Amniotic stem cell (primary cell): ENCODE measurements around the gene MED16.
A peak's percentile ranks its signal among the peaks of the same experiment; 100 is the strongest.

Experiments used
- DNase-seq: peaks from one replicate; lab custom pipeline; 2025; lab: John Stamatoyannopoulos, UW

MED16 gene, protein sequence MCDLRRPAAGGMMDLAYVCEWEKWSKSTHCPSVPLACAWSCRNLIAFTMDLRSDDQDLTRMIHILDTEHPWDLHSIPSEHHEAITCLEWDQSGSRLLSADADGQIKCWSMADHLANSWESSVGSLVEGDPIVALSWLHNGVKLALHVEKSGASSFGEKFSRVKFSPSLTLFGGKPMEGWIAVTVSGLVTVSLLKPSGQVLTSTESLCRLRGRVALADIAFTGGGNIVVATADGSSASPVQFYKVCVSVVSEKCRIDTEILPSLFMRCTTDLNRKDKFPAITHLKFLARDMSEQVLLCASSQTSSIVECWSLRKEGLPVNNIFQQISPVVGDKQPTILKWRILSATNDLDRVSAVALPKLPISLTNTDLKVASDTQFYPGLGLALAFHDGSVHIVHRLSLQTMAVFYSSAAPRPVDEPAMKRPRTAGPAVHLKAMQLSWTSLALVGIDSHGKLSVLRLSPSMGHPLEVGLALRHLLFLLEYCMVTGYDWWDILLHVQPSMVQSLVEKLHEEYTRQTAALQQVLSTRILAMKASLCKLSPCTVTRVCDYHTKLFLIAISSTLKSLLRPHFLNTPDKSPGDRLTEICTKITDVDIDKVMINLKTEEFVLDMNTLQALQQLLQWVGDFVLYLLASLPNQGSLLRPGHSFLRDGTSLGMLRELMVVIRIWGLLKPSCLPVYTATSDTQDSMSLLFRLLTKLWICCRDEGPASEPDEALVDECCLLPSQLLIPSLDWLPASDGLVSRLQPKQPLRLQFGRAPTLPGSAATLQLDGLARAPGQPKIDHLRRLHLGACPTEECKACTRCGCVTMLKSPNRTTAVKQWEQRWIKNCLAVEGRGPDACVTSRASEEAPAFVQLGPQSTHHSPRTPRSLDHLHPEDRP

GRCh38 chr19:892894-893689 is at the start of gene MED16, which contains the start of gene RNU6-9:
Gene MED16, minus strand, starts transcription at chr19:893187. Its CDS starts 2,056 bp downstream, at chr19:891131.
Gene RNU6-9, plus strand, starts transcription at chr19:893484.
- DNase-seq: peak; percentile 84

DNA sequence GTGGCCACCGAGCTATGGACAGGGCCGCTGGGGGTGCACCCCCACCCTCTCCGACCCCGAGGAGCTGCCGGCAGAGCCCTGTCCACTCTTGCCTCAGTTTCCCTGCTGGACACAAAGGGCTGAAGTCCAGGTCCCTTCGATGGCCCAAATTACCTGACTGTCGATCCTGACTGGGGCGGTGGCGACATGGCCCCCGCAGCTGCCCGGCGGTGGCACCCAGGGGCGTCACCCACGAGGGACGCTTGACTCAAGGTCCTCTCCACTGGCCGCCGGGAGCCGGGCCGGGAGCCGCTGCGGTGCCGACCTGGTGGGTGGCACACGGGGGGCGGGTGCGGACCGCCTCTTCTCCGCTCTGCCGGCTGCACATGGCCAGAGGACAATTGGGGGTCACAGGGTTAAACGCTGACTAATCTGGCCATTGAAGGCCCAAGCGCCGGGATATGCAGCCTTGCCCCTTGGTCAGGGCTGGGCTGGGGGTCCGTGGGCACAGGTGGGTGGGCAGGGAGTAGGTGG is 49.2 kb upstream of the MED16 start:
- no peak for DNase-seq

- DNase-seq: no peak
Observed at GRCh38 chr19:941292-942132, 48.5 kb upstream of the MED16 start.

DNA sequence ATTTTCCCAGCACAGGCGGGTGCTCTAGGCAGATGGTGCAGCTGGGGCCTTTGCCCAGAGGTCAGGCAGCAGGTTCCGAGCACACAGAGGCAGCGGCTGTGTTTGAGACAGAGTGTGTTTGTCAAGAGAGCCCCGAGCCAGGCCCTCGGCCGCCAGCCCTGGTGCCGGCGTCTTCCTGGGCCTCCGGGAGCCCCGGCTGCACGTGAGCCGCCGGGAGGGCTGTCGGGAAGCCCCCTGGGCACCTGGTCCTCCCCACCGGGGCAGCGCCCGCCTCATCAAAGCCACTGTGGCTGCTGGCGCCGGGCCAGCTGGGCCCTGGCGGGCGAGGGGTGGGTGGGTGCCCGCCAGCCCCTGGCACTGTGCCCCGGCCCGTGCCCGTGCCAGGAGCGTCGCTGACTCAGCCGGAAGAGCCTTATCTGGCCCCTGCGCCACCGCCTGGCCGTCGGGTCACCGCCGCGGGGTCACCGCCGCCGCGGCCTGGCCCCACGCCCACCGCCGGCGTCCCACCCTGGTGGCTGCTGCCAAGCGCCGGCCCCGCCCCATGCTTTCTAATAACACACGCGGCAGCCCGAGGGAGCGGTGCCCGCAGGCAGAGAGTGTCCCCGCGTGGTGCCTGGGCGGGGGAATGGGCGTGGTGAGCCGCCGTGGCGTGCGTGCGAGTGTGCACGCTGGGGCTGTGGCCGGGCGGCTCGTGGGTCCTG is 47.8 kb upstream of the MED16 start:
- no peak for DNase-seq

GRCh38 chr19:939922-940321 is 46.9 kb upstream of the MED16 start:
- DNase-seq: no peak

- no peak for DNase-seq
Observed at GRCh38 chr19:939439-939838, 46.5 kb upstream of the MED16 start.

DNA sequence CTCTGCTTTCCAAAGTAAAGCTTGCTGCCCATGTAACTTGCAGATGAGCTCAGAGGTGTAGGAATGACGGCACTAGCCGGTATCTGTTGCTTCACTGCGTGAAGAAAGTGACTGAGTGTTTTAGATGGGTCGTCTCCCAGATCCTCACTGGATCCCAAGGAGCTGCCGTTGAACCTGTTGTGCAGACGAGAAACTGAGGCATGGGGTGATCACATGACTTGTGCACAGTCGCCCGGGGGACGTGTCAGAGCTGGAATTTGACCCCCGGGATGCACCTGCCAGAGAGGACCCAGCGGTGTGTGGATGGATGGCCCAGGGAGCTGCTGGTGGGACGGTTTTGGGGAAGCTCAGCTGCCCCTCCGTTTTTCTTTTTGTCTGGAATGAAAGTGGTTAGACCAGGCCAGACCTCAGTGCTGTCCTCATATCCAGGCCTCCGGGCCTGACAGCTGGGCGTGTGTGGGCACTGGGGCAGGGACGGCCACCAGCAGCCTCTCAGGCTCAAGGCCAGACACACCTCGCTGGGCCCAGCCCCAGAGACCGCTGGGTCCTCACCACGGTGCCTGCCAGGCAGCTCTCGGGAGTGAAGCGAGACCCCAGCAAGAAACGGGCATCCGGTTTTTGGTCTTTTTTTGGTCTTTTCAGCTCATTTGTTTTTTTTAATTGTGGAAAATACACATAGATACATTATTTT is 45.4 kb upstream of the MED16 start:
- no peak for DNase-seq

DNA sequence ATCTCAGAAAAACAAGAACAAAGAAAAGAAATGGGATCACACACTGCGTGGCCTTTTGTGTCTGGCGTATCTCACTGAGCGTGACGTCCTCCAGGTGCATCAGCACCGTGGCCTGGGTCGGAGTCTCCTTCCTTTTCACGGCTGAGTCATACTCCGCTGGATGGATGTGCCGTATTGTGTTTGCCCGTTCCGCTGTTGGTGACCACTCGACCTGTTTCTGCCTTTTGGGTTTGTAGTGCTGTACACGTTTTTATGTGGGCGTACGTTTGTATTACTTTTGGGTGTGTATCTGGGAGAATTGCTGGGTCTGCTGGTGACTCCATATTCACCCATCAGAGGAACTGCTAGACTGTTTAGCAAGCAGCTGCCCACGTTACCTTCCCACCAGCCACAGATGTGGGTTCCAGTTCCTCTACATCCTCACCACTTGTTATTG is 44.3 kb upstream of the MED16 start:
- no peak for DNase-seq

DNA sequence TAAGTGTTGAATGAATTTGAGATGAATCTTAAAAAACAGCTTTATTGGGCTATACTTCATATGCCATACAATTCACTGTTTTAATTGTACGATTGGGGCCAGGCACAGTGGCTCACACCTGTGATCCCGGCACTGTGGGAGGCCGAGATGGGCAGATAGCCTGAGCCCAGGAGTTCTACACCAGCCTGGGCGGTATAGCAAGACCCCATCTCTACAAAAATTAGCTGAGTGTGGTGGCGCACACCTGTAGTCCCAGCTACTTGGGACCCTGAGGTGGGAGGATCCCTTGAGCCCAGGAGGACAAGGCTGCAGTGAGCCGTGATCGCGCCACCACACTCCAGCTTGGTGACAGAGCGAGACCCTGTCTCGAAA is 43.2 kb upstream of the MED16 start:
- no peak for DNase-seq

DNA sequence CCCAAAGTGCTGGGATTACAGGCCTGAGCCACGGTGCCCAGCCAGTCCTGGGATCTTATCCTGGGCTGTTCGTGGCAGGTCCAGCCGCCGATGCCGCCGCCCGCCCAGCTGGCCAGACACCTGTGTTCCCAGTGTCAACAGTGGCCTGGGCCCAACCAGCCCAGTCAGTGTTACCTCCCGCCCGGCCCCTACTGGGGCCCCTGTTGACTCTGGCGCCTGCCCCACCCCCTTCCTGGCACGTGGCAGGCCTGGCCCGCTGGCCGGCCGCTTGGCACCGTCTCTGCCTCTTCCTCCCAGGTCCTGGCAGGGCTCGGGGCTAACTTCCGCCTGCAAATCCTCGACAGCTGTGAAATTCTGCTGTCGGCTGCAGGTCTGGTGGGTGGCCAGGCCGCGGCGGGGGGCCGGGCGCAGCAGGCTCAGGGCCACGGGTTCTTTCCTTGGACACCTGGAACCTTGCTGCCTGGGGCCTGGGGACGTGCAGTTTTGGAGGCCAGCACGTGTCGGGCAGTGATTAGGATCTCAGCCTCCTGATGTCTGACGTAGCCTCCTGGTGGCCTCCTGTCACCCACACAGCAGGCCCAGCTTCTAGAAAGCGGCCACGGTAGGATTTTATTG is 42.0 kb upstream of the MED16 start:
- no peak for DNase-seq

DNA sequence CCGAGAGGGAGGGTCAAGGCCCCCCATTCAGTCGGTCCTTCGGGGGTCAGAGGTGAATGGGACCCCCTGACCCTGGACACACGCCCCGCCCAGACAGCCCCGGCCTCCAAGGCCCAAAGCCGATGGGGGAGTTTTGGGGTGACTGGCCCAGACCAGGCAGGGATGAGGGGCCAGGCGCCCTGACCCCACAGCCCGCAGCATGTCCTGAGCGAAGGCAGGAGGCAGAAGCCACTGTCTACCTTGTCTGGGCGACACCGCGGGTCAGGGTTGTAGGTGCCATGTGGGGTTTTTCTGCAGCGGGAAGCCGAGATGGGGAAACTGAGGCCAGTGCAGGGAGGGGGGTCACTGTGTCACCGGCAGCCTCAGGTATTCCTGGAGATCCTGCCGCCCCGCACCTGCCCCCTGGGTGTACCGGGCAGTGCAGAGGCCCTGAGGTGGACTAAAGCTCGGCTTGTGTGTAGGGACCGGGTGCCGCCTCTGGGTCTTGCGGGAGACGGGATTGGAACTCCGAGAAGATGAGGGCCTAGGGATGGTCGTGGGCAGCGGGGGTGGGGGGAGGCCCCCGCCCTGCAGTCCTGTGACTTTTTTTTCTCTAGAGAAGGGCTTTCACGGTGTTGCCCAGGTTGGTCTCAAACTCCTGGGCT is 41.3 kb upstream of the MED16 start:
- DNase-seq: no peak

DNA sequence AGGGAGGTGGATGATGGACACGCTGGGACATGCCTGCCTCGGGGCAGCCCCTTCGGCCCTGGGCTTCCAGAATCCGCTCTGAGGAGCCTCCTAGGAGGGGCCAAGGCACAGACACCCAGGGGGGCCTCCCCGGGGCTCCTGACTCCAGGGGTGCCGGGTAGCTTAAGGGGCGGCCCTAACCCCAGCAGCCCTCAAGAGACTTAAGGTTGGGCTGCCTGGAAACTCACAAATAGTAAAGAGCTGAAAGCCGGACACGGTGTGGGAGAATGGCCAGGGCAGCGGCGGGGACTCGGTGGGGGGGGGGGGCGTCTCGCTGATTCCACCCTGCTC is 40.5 kb upstream of the MED16 start:
- no peak for DNase-seq

- DNase-seq: peak; percentile 90
Observed at GRCh38 chr19:932648-933552, 39.9 kb upstream of the MED16 start.

- DNase-seq: no peak
Observed at GRCh38 chr19:931860-932647, 39.1 kb upstream of the MED16 start.

DNA sequence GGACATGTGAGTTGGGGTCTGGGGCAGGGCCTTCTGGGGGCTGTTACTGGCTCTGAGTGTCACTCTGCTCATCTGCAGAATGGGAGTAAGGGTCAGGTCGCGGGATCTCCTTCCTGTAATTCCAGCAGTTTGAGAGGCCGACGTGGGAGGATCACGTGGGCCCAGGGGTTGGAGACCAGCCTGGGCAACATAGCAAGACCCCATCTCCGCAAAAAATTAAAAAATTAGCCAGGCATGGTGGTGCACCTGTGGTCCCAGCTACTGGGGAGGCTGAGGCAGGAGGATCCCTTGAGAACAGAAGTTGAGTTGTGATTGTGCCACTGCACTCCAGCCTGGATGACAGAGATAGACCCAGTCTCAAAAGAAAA is 36.9 kb upstream of the MED16 start:
- DNase-seq: no peak

- DNase-seq: no peak
Observed at GRCh38 chr19:929203-929890, 36.4 kb upstream of the MED16 start.
